CD4-positive, alpha-beta T cell treated with Interferon gamma for 1 hour (primary cell): ENCODE measurements around the gene RAP1GAP.
"Not testable (repeated sequence)": the region's sequence is repeated elsewhere in the genome, so short reads cannot be mapped to it uniquely, and the experiment has no call there.

Experiments
- DNase-seq: peaks from one replicate; pipeline ENCODE4 v3.0.0-alpha.2; 2020

Gene RAP1GAP

DNA sequence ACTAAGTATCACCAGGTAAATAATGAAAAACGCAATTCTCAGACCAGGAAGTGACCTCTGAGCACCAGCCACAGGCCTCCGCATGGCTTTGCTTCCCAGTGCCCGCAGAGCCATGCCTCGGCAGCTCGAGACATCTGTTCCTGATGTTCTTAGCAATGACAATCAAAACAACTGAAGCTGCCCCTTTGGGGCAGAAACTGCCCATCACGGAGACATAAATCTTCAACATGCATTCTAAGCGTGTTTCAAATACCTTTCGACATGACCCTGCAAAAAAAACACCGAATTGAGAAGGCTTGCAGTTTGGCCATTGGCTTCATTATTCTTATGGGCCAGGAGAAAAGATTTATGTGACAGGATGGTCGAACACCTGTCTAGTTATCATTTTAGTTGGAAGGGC, 5.8 kb upstream of the RAP1GAP start:
- no peak for DNase-seq

DNA sequence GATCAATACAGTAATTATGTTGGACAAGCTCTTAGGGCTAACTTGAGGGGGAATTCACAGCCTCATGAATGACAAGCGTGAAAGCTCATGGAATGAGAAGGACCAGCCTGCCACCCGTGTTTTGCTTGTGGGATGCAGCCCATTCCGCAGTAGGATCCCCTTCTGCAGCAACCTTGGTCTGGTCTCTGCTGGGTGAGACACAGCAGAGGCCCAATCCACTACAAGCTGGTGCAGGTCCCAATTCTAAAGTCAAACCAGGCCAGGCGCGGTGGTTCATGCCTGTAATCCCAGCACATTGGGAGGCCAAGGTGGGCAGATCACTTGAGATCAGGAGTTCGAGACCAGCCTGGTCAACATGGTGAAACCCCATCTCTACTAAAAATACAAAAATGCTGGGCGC, 4.7 kb upstream of the RAP1GAP start:
- not testable (repeated sequence) for DNase-seq

DNA sequence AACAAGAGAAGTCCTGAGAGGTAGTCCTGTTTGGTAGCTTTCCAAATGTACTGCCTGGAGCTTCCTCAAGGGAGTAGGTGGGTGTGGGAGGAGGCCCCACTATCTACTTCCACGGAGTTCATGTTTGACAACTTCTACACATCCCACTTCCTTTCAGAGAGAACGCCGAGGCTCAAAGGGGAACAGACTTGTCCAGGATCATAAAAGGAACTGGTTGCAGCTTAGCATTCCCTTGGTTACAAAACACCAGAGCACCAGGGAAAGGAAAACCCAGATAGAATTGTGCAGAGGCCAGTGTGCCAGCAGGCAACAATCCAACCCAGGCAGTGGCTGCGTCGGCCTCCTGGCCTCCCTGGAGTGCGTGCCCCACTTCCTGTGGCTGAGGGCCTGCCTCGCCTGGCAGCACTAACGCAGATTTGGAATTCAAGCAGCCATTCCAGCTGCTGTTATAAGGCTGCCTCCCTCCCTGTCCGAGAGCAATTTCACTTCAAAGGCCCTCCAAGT, 4.2 kb upstream of the RAP1GAP start:
- DNase-seq, result no peak

DNA sequence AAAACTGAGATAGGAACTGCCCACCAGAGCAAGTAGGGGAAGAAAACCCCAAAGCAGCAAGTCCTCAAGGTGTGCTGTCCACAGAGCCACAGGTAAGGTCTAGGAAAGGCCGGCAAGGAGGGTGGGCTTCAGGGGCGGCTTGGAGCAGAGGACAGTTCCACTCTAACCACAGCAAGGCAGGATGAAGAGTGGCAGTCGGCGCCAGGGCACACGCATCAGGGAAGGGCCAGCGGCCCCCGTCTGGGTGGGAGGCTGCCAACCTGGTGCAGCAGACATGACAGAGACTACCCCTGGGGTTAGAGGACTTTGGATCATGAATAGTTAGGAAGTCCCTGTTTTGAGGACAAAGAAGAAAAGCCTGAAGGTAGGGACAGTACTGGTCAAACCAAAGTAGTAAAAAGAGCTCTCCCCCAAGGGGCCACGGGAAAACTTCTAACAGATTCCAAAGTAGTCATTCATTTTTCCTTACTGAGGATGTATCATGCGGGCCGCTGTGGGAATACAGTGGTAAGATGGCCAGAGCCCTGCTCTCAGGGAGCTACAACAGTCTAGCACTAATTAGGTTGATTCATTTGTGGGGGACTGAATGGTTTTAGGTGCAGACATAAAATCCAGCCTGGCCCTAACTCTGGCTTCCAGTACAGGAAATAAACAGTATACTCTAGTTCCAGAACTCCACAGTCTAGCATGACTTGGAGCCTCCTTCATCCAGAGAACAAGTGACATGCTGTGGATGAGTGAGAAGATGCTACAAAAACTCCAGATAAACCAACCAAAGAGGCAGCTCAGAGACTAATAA, 3.5 kb upstream of the RAP1GAP start:
- no peak for DNase-seq

DNA sequence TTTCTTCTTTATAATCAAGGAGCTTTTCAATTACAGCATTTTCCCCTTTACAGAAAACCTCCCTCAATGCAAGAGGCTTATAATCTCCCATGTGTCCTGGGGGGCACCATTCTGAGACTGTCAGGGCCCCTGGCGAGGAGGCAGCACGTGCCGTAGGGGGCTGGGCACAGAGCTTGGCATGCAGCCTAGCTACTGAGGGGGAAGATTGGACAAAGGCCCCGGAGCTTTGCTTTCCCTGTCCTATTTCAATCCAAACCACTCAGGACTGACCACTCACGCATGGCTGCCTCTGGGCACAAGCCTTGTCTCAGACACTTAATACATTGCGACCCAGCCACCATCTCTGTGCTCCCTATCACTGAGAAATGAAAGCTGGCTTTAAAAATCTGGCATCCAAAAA, 2.8 kb upstream of the RAP1GAP start:
- DNase-seq, result no peak

DNA sequence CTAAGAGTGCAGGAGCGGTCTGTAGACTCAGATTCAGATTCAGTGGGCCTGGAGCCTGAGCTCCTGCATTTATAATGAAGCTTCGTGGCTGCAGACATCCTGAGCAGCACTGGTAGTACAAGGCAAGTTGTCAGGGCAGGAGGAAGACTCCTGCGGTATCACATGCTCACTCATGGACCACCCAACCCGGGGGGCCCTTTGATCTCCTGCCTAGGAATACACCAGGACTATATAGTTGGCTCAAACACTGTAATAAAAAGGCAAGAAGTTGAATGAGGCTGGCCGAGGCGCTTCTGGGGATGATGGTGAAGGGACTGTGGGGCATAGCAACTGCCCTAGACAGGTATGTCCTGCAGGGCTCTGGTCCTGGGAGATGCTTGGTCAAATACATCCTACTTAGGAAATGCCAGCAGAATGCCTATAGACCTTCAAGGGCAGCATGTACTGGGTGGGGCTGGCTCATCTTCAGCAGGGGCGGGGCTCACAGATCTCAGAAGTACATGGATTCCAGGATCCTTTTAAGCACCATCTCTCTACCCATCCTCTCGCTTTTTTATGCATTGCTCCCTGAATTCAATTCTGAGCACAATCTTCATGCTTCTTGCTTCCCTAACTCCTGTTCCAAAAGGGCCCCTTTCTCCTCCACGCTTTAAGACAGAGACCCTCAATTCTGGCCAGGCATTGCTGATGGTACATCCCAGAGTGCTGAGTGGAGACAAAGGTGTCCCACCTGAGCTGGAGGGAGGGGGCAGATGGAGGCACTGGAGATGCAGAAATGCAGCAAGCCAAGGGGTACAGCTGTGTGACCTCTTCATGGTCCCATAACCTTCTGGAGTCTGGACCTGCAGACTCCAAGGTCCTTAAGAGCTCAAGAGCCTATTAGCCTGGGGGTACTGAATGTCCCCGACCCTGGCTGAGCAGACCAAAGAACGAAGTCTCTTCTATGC, 2.1 kb upstream of the RAP1GAP start:
- DNase-seq, result no peak

DNA sequence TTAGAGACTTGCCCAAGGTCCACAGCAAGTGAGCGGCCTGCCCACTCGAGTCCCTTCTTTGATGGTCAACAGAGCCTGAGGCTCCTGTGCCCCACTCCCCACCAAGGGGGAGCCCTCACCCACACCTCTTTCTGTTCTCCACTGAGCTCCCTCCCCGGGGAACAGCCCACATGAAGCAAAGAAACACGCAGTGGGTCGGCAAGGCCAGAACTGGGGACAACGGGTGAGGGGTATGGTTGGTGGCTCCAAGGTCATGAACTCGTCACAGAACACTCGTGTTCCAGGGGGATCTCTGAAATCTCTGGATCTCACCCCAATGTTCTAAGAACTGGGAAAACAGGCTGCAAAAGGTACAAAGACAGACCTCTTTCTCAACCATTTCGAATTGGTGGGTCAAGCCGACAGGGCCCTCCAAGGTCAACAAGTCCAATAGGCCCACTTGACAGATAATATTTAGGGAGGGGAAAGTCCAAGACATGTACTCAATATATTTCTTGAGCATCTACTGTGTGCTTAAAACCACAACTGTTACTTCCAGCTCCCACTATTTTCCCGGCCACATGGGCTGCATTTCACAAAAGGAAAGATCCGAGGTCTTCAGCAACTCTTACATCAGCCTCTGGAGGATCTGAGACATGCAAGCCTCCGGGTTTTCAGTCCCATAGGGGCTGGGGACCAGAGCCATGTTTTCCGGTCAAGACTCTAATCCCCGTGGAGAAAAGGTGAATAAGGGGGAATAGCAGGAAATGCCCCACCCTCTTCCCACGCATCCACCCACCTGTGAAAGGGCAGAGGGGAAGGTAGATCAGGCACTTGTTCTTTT, 1.1 kb upstream of the RAP1GAP start:
- no peak for DNase-seq

DNA sequence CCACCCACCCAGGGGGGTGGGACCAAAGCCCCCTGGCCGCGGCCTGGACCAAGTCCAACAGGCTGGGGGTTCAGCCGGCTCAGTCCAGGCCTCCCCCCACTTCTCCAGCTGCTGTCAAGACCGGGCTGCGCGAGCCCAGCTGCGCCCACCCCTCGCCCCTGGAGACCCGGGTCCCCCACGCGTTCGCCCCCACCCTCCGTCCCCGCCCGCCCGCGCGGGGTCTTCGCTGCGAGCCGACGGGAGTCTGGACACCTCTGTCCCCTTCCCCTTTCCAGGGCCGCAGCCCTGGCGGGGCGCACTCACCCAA, 253 bp downstream of the RAP1GAP start:
- DNase-seq, result no peak

DNA sequence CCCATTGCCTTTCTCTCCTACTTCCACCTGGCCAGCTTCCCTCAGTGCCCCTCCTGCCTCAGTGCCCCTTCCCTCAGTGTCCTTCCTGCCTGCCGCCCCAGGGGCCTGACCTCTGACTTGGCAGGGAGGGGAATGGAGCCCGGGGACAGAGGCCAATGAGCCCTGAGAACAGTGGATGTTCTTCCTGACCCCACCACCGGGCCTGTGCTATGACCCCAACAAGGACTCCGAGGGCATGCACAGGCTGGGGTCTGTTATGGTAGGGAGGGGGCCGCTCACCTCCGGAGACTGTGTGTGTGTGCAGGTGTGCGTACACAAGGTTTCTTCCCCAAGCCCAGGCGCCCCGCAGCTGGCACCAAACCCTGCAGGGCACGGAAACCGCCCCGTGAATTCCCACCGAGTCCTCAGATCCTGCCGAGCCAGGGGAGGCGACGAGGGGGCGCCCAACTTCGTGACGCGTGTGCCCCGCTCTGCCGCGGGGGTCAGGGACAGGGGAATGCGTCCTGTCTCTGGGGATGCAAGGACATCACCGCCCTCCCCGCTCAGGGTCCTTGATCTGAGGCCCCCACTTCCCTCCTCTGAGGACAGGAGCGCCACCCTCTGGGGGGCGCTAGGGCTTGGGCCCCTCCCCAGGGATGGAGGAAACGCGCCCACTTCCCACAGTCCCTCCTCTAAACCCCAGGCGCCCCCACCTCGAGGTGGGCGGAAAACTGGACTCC, 766 bp downstream of the RAP1GAP start:
- DNase-seq, result no peak

DNA sequence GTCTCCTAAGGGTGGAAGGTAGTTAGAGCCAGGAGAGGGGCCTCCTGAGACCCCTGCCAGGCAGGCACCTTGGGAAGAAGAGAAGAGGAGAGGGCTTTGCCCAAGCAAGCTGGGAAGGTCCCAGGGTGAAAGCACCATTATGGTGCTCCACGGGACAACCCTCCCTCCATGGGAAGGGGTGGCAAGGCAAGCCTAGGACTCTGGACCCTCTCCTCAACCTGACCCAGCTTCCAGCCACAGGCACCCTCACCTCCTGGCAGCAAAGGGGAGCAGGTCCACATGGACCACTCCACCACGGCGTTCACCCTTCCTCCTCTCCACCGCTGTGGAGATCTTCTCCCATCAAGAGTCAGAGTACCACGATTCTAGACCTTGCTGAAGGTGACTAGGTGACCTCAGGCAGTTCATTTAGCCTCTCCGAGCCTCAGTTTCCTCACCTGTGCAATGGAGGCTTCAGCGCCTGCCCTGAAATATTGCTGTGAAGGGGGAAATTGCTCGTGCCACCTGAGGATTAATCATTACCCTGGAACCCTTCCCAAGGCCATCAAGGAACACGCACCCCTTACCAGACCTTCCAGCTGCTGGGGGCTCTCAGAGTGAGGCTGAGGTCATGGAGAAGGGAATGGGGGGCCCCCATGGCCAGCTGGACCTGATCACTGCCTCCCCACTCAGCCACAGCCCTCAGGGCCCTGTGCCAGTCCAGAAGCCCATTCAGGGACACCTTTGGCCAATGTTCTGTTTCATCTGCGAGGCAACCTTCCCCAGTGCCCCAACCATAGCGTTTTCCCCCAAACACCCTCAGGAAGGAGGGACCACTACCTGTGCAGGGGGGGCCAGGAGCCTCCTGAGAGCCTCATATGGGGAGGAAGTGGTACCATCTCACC, 1.6 kb downstream of the RAP1GAP start:
- no peak for DNase-seq

DNA sequence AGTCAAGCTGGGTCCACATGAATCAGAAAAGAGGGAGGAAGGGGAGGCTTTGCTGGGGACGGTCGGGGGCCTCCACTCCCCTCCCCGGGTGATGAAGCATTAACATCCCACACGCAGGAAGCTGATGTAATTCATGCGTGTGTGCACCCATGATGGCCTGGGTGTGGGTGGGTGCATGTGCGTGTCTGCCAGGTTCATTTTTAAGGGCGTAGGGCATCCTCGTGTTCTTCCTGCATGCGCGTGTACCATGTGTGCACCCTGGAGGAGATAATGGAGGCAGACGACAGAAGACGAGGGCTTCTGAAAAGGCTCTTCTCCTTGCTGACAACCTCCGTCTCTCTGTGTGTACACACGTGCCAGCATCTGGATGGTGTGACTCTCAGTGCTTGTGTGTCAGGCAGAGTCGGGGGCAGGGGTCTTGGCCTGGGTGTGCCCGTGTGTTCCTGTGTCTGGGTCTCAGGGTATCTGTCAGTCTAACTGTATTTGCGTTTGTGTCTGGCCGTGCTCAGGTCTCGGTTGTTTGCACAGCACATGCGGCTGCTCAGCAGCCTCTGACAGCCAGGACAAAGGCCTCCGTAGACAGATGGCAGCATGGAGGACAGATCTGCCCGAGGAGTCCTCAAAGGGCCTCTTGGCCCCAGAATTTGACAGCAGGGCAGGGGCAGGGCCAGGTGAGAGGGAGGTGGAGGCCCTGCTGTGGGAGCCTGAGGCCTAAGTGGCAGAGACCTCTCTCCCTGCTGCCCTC, 2.4 kb downstream of the RAP1GAP start:
- no peak for DNase-seq

DNA sequence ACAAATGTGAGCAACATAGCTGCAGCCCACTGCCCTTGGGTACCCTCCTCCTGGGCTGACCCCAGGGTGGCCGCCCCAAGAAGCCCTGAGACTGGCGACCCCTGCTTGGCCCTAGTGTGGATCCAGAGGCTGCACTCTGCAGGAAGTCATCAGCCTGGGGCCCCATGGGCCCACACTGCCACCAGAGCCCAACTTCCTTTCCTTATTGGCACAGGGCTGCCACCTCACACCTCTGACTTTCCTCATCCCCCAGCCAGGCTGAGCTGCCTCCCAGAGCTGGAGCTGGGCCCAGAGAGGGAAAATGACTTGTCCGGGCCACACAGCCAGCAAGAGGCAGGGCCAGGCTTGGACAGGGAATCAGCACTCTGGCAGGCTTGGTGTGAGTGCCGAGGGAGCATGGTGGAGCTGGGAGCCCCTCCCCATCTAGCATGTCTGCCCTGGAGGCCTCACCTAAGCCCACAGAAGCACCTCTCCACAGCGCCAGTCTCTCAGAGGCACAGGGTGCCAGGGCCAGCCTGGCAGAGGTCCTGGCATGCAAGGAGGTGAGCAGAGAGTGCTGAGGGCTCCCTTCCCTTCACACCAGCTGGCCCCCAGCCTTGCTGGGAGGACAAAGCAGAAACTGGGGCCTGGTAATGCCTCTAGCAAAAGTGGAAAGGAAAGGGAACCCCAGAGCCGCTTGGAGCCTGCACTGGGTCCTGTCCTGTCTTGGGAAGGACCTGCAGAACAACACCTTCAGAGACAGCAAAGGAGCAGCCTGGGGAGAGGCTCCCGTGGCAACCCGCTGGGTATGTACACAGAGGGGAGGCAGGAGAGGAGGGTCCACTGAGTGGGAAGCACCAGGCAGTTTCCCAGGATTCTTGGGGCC, 3.2 kb downstream of the RAP1GAP start:
- DNase-seq, result no peak

DNA sequence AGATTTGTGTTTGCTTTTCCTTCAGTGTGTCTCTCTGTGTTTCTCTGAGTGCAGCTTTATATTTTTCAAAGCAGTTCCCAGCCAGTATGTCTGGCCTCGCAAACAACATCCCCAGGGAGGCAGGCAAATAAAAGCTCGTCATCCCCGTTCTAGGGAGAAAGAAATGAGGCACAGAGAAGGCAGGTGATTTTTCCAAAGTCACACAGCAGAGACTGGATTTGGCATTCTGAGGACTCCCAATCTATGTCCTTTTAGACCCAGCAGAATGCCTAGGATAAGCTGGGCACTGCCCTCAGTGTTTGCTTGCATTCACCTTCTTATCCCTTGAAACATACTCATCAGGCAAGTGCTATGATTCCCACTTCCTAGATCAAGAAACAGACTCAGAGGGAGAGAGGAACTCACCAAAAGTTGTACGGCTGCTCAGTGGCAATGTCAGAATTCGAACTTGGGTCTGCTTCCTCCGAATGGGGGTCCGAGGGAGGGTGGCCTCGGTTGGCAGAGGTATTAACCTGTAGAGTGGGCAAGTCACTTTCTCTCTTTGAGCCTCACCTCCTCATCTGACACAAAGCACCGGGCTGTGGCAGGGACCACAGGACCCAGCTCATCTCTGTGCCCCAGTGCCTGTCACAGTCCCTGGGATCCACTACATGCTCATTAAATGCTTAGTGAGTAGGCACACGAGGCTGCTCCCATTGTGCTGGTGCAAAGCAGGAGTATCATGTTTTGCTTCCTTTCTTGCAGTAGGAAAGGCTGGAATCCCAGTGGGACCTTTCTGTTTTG, 4.2 kb downstream of the RAP1GAP start:
- DNase-seq, result no peak

DNA sequence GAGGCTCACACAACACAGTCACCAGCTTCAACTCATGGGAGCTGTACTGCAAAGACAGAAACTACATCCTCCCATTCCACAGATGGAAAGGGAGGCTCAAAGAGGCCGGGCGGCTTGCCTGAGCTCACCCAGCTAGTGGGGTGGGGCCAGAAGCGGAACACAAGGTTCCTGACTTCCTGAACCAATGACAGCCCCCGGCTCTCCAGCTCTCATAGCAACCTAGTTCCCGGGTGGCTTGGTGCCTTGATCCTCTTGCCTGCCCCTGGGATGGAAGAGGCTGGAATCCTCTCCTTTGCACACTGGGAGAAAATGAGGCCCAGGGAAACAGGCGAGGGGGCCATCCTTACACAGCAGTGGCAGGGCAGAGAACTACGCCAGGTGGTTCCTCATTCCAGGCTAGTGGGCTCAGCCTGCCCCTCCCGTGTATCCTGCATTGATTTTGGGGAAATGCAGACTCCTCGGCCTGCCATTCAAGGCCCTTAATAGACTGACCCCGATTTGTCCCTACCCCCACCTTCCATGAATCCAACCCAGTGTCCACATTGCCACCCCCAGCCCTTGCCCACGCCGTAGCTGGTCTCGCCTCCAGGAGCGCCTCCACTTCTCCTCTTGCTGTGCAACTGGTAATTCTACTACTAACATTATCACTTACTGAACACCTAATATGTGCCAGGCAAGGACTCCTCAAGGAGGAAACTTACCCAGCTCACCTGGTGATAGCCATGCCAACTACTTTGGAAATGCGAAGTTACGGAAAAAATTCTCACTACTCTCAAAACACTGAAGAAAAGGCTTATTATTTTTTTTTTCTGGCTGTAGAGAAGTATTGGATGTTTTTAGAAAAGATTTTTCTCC, 5.0 kb downstream of the RAP1GAP start:
- no peak for DNase-seq

DNA sequence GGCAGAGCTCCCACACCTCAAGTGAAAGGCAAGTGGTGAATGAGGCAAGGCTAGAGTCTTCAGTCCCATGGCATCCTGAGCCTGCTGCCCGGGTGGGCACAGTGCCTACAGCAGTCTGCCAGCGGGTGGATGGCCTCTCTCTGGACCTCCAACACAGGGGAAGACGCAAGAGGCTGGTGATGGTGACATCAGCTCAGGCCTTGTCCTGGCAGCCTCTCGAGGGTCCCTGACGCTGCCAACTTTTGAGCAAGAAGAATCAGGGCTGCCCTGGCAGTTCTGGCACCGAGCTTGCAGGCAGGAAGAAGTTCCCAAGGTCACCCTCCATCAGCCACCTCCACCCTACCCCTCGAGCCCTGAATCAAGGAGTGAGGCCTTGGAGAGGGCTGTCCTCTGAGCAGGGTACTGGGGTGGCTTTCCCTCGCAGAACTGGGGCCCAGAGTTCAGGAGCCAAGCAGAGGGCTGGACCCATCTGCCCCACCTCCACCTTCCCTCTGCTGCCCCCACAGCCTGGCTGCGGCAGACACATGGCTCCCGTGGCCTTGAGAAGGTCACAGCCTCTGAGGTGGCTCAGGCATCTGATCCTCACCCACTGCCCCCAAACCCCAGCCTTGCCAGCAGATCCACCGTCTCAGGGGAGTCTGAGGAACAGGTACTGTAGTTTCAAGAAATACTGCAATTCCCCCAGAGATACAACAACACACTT, 5.8 kb downstream of the RAP1GAP start:
- DNase-seq, result no peak

DNA sequence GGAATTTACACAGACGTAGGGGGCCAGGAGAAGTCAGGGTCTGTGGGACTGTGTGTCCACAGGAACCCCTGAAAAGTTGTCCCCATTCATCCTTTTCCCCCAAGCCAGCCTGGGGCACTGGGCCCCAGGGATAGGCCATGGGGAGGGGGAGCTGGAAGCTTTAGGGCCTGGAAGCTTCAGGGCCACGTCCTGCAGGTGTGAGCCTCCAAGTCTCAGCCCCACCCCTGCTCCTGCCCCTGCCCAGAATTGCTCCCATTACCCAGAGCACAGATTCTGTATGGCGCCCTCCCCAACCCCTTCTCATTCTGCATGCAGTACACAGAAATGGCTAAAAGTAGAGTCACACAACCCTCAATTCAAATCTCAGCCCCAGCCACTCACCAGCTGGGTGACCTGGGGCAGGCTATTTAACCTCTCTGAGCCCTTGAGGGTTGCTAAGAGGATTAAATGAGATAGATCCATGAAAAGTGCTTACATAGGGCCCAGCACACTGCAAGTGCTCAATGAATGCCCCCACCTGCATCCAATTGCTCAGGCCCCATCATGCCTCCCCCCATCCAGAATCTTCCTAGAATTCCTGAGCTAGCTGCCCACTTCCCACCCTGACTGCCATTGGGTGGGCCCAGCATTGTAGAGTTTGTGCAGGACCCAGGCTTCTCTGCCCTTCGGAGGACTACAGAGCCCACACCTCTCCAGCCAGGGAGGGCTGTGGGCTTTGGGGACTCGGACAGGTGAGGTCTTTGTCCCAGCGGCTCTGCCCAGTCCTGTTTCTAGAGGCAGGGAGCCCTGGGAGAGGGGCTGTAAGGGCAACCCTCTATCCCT, 6.5 kb downstream of the RAP1GAP start:
- DNase-seq, result no peak
